Prostate gland (tissue), 2 donors: ENCODE results near the gene GMPPA.
A peak's percentile ranks its signal among the peaks of the same experiment; 100 is the strongest.

Source experiments
- POLR2A ChIP-seq: fragments of 450-650 bp; IDR thresholded peaks from one replicate; pipeline ENCODE4 v1.6.1; 2016; ENCODE audit warnings: antibody characterized with exemption, mild to moderate bottlenecking
- POLR2AphosphoS5 ChIP-seq: sonication (generic); formaldehyde crosslinking; IDR thresholded peaks from one replicate; pipeline ENCODE4 v1.6.1; 2017; ENCODE audit warnings: antibody characterized with exemption
- TF ChIP-seq, protein P1 (sequence below), 4 experiments: fragments of 200-600 bp in 2 of 4; fragments of 450-650 bp in 2 of 4; sonication (generic) in 2 of 4; IDR thresholded peaks; 1 replicate in 3 of 4; 2 replicates in 1 of 4; pipeline ENCODE4 v1.5.1; 2016 to 2019; ENCODE audit warnings: antibody characterized with exemption in 4 of 4, mild to moderate bottlenecking in 2 of 4, moderate library complexity in 2 of 4

DNA sequence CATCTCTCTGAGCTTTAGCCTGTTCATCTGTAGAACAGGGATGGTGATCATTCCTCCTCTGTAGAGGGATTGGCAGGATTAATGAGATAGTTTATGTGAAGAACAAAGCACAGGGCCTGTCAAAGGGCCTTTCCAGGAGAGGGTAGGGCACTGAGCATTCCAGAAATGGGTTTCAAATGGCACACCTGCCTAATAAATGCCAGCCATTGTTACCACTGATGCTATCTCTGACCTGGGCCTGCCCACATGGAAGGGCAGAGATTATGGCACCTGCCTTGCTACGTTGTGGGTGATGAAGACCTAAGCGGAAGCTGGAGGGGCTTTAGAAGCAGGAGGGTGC lies 31.0 kb upstream of the GMPPA start:
- TF ChIP-seq, protein P1, sequence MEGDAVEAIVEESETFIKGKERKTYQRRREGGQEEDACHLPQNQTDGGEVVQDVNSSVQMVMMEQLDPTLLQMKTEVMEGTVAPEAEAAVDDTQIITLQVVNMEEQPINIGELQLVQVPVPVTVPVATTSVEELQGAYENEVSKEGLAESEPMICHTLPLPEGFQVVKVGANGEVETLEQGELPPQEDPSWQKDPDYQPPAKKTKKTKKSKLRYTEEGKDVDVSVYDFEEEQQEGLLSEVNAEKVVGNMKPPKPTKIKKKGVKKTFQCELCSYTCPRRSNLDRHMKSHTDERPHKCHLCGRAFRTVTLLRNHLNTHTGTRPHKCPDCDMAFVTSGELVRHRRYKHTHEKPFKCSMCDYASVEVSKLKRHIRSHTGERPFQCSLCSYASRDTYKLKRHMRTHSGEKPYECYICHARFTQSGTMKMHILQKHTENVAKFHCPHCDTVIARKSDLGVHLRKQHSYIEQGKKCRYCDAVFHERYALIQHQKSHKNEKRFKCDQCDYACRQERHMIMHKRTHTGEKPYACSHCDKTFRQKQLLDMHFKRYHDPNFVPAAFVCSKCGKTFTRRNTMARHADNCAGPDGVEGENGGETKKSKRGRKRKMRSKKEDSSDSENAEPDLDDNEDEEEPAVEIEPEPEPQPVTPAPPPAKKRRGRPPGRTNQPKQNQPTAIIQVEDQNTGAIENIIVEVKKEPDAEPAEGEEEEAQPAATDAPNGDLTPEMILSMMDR (IDR thresholded peaks at IDR 0.05) = no peak
- TF ChIP-seq POLR2A (no peak), POLR2AphosphoS5 (peak; percentile 70)
